Calu3 (cell line): Measurements from ENCODE around the gene CACHD1. TPM values are rescaled to one million over a fixed set of nuclear protein-coding genes. Genes with fewer than 3 reads are reported as not detected.

Experiments
- BruUV-seq: library from RNA; stranded (reverse); fragments of 400-500 nt; replicated peaks from 2 replicates; lab custom pipeline; 2021; lab: Mats Ljungman, UMichigan
- CTCF ChIA-PET: fragments of 300-600 bp; sonication (Branson Sonifier 250); formaldehyde crosslinking; loops from one replicate; lab custom pipeline; 2022; ENCODE audit warnings: antibody characterized with exemption; lab: Charles Lee
- DNase-seq: peaks from one replicate; pipeline ENCODE4 v3.0.0; 2022
- H3K27ac Mint-ChIP-seq: one replicate; pipeline ENCODE4 v1.8.0; 2022; ENCODE audit warnings: mixed read lengths; ENCODE audit not compliant: unreplicated experiment
- H3K27me3 Mint-ChIP-seq: one replicate; pipeline ENCODE4 v1.8.0; 2022; ENCODE audit warnings: mixed read lengths; ENCODE audit not compliant: unreplicated experiment
- H3K36me3 Mint-ChIP-seq: one replicate; pipeline ENCODE4 v1.8.0; 2022; ENCODE audit warnings: mild to moderate bottlenecking, moderate library complexity, mixed read lengths; ENCODE audit not compliant: insufficient read depth, unreplicated experiment
- H3K4me1 Mint-ChIP-seq: one replicate; pipeline ENCODE4 v1.8.0; 2022; ENCODE audit warnings: mild to moderate bottlenecking, low read depth, mixed read lengths; ENCODE audit not compliant: unreplicated experiment
- H3K4me3 Mint-ChIP-seq: one replicate; pipeline ENCODE4 v1.8.0; 2022; ENCODE audit warnings: mild to moderate bottlenecking, low read depth, moderate library complexity, mixed read lengths; ENCODE audit not compliant: unreplicated experiment
- H3K9me3 Mint-ChIP-seq: one replicate; pipeline ENCODE4 v1.8.0; 2022; ENCODE audit warnings: low read depth, mixed read lengths; ENCODE audit not compliant: unreplicated experiment
- CTCF ChIP-seq: fragments of 200-600 bp; IDR thresholded peaks from one replicate; pipeline ENCODE4 v1.8.0; 2022; ENCODE audit warnings: antibody characterized with exemption; ENCODE audit not compliant: unreplicated experiment
- intact Hi-C: fragments of 100-400 bp; cut with micrococcal nuclease; formaldehyde crosslinking; loops from one replicate; pipeline ENCODE4 v1.10.0; 2022; ENCODE audit not compliant: unreplicated experiment
- total RNA-seq: library from RNA; stranded (reverse); gene quantifications from 2 replicates; pipeline ENCODE4 v1.2.3, GENCODE V29; 2022

Gene CACHD1
- total RNA-seq, 1 experiment from 2014 or later = 3.5 TPM

- peak overlapping the region; percentile 86 for H3K4me3 Mint-ChIP-seq
- no TSS peak for BruUV-seq
- H3K9me3 Mint-ChIP-seq = no peaks in the 10 kb centered on the region
- intact Hi-C loops = no loop called here
- peaks cover 27% of the 10 kb centered on the region for H3K4me1 Mint-ChIP-seq
- H3K27me3 Mint-ChIP-seq = peaks cover 52% of the 10 kb centered on the region
- peaks cover 26% of the 10 kb centered on the region for H3K36me3 Mint-ChIP-seq
- no peak overlapping the region for H3K27ac Mint-ChIP-seq
- no peak for TF ChIP-seq CTCF
- no peak for DNase-seq
- CTCF ChIA-PET = interaction anchor here (0.6 kb wide), 1 partner anchor 197 kb away, joined by 3 read pairs; no protein-coding TSS in a partner anchor
Measured at GRCh38 chr1:64469116-64469976, 583 bp upstream of the CACHD1 start.

GRCh38 chr1:64470665-64471217, 812 bp downstream of the CACHD1 start:
- Mint-ChIP-seq H3K9me3 (no peaks in the 10 kb centered on the region), H3K4me3 (peak overlapping the region; percentile 86), H3K27me3 (peaks cover 52% of the 10 kb centered on the region), H3K4me1 (peaks cover 27% of the 10 kb centered on the region), H3K27ac (peak overlapping the region; percentile 71), H3K36me3 (peaks cover 26% of the 10 kb centered on the region)
- peak; percentile 38 for DNase-seq
- no TSS peak for BruUV-seq
- intact Hi-C loops = loop anchor here (10.0 kb wide), 1 partner anchor 126 kb away; no protein-coding TSS in a partner anchor
- TF ChIP-seq CTCF = no peak
- CTCF ChIA-PET = no interaction called here

GRCh38 chr1:64471218-64472039, 1.5 kb downstream of the CACHD1 start:
- no TSS peak for BruUV-seq
- Mint-ChIP-seq H3K4me1 (peaks cover 32% of the 10 kb centered on the region), H3K27me3 (peaks cover 52% of the 10 kb centered on the region), H3K36me3 (peaks cover 26% of the 10 kb centered on the region), H3K4me3 (peak overlapping the region; percentile 86), H3K9me3 (no peaks in the 10 kb centered on the region), H3K27ac (peak overlapping the region; percentile 71)
- no peak for TF ChIP-seq CTCF
- CTCF ChIA-PET = interaction anchor here (0.6 kb wide), 1 partner anchor 870 kb away, joined by 7 read pairs; no protein-coding TSS in a partner anchor
- peak; percentile 27 for DNase-seq
- intact Hi-C loops = loop anchor here (10.0 kb wide), 1 partner anchor 127 kb away; no protein-coding TSS in a partner anchor

GRCh38 chr1:64472040-64472376, 2.1 kb downstream of the CACHD1 start:
- H3K9me3 Mint-ChIP-seq = no peaks in the 10 kb centered on the region
- CTCF ChIA-PET = interaction anchor here (0.6 kb wide), 1 partner anchor 869 kb away, joined by 7 read pairs; no protein-coding TSS in a partner anchor
- no TSS peak for BruUV-seq
- H3K4me3 Mint-ChIP-seq = peak overlapping the region; percentile 86
- peaks cover 50% of the 10 kb centered on the region for H3K27me3 Mint-ChIP-seq
- no peak for TF ChIP-seq CTCF
- peaks cover 26% of the 10 kb centered on the region for H3K36me3 Mint-ChIP-seq
- intact Hi-C loops = loop anchor here (10.0 kb wide), 1 partner anchor 127 kb away; no protein-coding TSS in a partner anchor
- H3K4me1 Mint-ChIP-seq = peaks cover 38% of the 10 kb centered on the region
- DNase-seq = no peak
- no peak overlapping the region for H3K27ac Mint-ChIP-seq
